GM23338 (cell line): Measurements from ENCODE around the gene MRGPRF.

Source experiments
- CREB1 ChIP-seq: fragments of 250-450 bp; sonication (Bioruptor Pico); IDR thresholded peaks from 2 replicates; pipeline ENCODE4 v1.5.0; 2020; ENCODE audit warnings: low read depth, mild to moderate bottlenecking, moderate library complexity
- ETS1 ChIP-seq: IDR thresholded peaks from 2 replicates; pipeline ENCODE4 v1.6.1; 2016; ENCODE audit warnings: antibody characterized with exemption
- EZH2 ChIP-seq: fragments of 200-600 bp; sonication (generic); IDR thresholded peaks from one replicate; pipeline ENCODE4 v1.8.0; 2017; ENCODE audit warnings: antibody characterized with exemption, mild to moderate bottlenecking, low read depth; ENCODE audit not compliant: unreplicated experiment
- EZH2phosphoT487 ChIP-seq: fragments of 200-600 bp; sonication (generic); IDR thresholded peaks from one replicate; pipeline ENCODE4 v1.8.1; 2018; ENCODE audit warnings: antibody characterized with exemption; ENCODE audit not compliant: unreplicated experiment
- JUNB ChIP-seq: IDR thresholded peaks from one replicate; pipeline ENCODE4 v1.6.1; 2016; ENCODE audit warnings: antibody characterized with exemption; ENCODE audit not compliant: unreplicated experiment
- NANOG ChIP-seq: IDR thresholded peaks from 2 replicates; pipeline ENCODE4 v1.6.1; 2016; ENCODE audit warnings: antibody characterized with exemption, borderline replicate concordance
- POLR2AphosphoS5 ChIP-seq: IDR thresholded peaks from 2 replicates; pipeline ENCODE4 v1.6.1; 2016; ENCODE audit warnings: antibody characterized with exemption, low read depth
- STAT1 ChIP-seq: IDR thresholded peaks from one replicate; pipeline ENCODE4 v1.6.1; 2016; ENCODE audit warnings: antibody characterized with exemption; ENCODE audit not compliant: unreplicated experiment
- ZNF114 ChIP-seq: fragments of 250-450 bp; sonication (Bioruptor Pico); IDR thresholded peaks from 2 replicates; pipeline ENCODE4 v1.5.0; 2020; ENCODE audit warnings: mild to moderate bottlenecking, moderate library complexity
- ZNF331 ChIP-seq: fragments of 250-450 bp; sonication (Bioruptor Pico); IDR thresholded peaks from 2 replicates; pipeline ENCODE4 v1.5.0; 2020; ENCODE audit warnings: low read depth, mild to moderate bottlenecking, moderate library complexity
- TF ChIP-seq, protein P1 (sequence below), 2 experiments: fragments of 200-600 bp in 1 of 2; sonication (generic) in 1 of 2; conservative IDR thresholded peaks; 2 replicates each; pipeline versions ENCODE4 v1.5.1 to v1.6.1; 2016 to 2017; ENCODE audit warnings: antibody characterized with exemption in 2 of 2, low read depth in 2 of 2, mild to moderate bottlenecking in 2 of 2, moderate library complexity in 1 of 2
- TF ChIP-seq, protein P2 (sequence below): IDR thresholded peaks from one replicate; pipeline ENCODE4 v1.6.1; 2018; ENCODE audit warnings: antibody characterized with exemption; ENCODE audit not compliant: unreplicated experiment

- TF ChIP-seq, protein P1, sequence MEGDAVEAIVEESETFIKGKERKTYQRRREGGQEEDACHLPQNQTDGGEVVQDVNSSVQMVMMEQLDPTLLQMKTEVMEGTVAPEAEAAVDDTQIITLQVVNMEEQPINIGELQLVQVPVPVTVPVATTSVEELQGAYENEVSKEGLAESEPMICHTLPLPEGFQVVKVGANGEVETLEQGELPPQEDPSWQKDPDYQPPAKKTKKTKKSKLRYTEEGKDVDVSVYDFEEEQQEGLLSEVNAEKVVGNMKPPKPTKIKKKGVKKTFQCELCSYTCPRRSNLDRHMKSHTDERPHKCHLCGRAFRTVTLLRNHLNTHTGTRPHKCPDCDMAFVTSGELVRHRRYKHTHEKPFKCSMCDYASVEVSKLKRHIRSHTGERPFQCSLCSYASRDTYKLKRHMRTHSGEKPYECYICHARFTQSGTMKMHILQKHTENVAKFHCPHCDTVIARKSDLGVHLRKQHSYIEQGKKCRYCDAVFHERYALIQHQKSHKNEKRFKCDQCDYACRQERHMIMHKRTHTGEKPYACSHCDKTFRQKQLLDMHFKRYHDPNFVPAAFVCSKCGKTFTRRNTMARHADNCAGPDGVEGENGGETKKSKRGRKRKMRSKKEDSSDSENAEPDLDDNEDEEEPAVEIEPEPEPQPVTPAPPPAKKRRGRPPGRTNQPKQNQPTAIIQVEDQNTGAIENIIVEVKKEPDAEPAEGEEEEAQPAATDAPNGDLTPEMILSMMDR (conservative IDR thresholded peaks at IDR 0.05; ENCODE audit: low read depth in 2 of 2), result no peak
- no peak for TF ChIP-seq EZH2phosphoT487
- TF ChIP-seq EZH2, result no peak
- TF ChIP-seq POLR2AphosphoS5, result no peak
- TF ChIP-seq, protein P2, sequence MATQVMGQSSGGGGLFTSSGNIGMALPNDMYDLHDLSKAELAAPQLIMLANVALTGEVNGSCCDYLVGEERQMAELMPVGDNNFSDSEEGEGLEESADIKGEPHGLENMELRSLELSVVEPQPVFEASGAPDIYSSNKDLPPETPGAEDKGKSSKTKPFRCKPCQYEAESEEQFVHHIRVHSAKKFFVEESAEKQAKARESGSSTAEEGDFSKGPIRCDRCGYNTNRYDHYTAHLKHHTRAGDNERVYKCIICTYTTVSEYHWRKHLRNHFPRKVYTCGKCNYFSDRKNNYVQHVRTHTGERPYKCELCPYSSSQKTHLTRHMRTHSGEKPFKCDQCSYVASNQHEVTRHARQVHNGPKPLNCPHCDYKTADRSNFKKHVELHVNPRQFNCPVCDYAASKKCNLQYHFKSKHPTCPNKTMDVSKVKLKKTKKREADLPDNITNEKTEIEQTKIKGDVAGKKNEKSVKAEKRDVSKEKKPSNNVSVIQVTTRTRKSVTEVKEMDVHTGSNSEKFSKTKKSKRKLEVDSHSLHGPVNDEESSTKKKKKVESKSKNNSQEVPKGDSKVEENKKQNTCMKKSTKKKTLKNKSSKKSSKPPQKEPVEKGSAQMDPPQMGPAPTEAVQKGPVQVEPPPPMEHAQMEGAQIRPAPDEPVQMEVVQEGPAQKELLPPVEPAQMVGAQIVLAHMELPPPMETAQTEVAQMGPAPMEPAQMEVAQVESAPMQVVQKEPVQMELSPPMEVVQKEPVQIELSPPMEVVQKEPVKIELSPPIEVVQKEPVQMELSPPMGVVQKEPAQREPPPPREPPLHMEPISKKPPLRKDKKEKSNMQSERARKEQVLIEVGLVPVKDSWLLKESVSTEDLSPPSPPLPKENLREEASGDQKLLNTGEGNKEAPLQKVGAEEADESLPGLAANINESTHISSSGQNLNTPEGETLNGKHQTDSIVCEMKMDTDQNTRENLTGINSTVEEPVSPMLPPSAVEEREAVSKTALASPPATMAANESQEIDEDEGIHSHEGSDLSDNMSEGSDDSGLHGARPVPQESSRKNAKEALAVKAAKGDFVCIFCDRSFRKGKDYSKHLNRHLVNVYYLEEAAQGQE, result no peak
- no peak for TF ChIP-seq STAT1
- TF ChIP-seq JUNB, result no peak
- no peak for TF ChIP-seq ZNF331 (CRISPR knock-in tag)
- no peak for TF ChIP-seq CREB1 (CRISPR knock-in tag)
- no peak for TF ChIP-seq ETS1
- TF ChIP-seq ZNF114, result no peak
- no peak for TF ChIP-seq NANOG
Measured at GRCh38 chr11:68992743-68993255, 20.2 kb downstream of the MRGPRF start.
